Stimulated activated CD4-positive, alpha-beta T cell treated with anti-CD3 and anti-CD28 coated beads, Interleukin-15, amount 100 ng/mL, for 24 hours (primary cell): ENCODE measurements around the gene CACHD1.
"Not testable (repeated sequence)": the region's sequence is repeated elsewhere in the genome, so short reads cannot be mapped to it uniquely, and the experiment has no call there.

Experiments used
- DNase-seq: peaks from one replicate; pipeline ENCODE4 v3.0.0-alpha.2; 2020

CACHD1 gene

GRCh38 chr1:64598100-64598571 is 128.2 kb downstream of the CACHD1 start:
- DNase-seq = no peak

GRCh38 chr1:64599242-64599641 is 129.3 kb downstream of the CACHD1 start:
- no peak for DNase-seq

DNA sequence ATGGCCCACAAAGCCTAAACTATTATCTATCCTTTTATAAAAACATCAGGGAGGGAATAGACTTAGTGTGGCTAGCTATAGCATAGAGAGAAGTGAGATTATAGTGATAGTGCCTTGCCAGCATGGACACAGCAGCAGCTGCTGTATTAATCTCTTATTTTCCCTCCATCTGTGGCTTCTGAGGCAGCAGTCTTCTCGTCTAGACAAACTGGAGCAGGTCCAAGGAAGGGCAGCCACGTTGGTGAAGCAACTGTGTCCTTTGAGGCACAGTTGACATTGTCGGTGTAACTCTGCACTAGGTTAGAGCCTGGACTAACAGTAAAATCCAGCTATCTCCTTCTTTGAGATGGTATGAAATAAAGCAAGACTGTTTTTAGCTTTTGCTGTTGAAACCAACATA is 131.3 kb downstream of the CACHD1 start:
- DNase-seq = no peak

- no peak for DNase-seq
These were observed 138.2 kb downstream of the CACHD1 start for GRCh38 chr1:64608005-64608650.

- DNase-seq = no peak
These were observed 138.7 kb downstream of the CACHD1 start for GRCh38 chr1:64608651-64609048.

DNA sequence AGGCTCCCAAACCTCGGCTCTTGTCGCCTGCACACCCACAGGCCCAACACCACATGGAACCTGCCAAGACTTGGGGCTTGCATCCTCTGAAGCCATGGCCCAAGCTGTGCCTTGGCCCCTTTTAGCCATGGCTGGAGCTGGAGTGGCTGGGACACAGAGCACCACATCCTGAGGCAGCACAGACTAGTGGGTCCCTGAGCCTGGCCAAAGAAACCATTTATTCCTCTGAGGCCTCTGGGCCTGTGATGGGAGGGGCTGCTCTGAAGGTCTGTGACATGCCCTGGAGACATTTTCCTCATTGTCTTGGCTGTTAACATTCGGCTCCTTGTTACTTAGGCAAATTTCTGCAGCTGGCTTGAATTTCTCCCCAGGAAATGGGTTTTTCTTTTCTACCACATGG is 141.0 kb downstream of the CACHD1 start:
- not testable (repeated sequence) for DNase-seq

GRCh38 chr1:64616039-64616438 is 146.1 kb downstream of the CACHD1 start:
- DNase-seq = no peak

DNA sequence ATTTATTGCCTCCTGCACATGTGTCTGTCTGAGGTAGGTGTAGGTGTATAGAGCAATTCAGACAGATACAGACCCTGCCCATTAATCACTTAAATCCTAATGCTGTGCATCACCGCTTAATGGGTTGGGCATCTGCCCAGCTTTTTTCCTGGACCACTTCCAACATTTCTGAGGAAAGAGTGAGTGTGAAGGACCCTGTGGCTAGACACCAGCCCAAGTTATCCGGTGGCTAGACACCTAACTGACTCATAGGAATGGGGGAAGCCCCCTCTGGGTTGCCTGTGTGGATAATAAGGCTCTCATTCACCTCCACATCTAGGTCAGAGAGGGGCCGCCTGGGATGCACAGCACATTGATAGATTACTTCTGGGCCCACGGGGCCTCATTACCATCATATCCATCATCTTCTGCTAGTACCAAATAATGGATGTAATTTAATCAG is 153.8 kb downstream of the CACHD1 start:
- peak; percentile 35 for DNase-seq

GRCh38 chr1:64624218-64624713 is 154.3 kb downstream of the CACHD1 start:
- no peak for DNase-seq

DNA sequence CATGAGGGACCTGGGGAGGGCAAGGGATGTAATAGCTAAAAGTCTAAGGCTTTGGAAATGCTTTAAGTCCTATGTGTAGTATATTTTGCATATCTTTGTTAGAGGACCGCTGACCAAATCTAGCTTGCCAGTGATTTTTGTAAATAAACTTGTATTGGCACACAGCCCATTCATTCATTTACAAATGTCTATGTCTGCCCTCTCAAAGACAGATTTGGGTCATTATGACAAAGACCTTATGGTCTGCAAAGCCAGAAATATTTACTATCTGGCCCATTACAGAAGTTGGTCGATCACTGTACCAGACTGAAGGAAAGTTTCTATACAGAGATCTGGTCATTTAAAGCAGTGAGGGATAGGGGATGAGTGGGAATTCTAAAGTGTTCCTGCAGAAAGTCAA is 154.9 kb downstream of the CACHD1 start:
- no peak for DNase-seq

GRCh38 chr1:64630611-64631010 is 160.7 kb downstream of the CACHD1 start:
- DNase-seq = no peak

DNA sequence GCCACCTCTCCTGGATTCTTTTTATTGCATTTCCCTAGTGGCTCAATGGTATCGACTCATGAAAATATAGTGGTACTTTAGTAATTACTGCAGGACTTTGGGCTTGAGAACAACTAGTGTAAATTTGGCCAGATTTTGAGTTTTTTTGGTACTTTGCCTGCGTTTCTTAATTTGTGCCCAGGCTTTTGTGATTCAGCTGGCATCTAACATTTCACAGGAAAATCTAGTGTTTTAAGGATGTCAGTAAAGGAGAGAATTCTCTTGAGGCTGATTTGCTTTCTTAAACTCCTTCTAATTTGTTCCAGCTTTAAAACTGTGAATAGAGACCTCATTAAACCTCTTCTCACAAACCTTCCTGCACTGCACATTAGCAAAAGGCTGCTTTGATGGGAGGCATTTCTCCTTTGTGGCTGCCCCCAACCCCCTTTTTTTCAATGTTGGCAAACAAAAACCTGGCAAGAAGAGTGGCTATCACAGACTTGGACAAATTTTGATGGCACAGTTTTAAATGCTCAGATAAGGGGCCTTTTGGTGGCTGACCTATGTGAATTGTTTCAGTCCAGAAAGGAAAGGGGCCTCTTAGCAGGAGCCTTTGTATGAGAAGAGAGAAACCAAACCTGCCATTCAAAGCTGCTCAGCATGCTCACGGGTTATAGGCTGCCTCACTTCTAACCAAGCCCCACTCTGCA is 161.6 kb downstream of the CACHD1 start:
- no peak for DNase-seq

DNA sequence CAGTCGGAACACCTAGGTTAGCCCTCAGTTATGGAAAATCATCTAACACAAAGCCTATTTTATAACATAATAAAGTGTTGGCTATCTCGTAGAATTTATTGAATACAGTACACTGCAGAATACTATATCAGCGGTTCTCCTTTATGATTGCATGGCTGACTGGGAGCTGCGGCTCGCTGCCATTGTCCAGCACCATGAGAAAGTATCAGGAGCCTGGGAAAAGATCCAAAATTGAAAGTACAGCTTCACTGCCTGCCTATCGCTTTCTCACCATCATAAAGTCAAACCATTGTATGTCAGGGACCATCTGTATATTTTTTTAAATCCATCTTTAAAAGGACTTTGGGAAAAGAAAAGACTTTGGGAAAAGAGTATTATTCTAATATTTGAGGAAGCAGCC is 163.0 kb downstream of the CACHD1 start:
- DNase-seq = no peak

- DNase-seq = no peak
These were observed 175.8 kb downstream of the CACHD1 start for GRCh38 chr1:64645735-64646134.

DNA sequence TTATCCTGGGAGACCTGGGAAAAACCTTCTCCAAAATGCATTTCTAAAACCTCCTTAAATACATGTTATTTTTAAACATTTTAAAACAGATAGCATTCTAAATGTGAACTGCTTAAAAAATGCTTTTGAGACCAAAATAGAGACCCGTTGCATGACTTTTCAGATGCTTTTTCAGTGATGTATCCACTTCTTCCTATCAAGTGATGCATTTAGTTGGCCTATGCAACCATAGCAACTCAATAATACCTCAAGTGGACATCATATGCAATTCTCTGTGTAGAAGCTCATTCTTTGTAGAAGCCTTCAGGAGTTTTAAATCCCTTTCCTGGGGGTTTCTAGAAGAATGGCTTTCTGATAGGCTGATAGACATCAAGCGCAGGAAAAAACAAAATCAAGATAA is 180.5 kb downstream of the CACHD1 start:
- no peak for DNase-seq

DNA sequence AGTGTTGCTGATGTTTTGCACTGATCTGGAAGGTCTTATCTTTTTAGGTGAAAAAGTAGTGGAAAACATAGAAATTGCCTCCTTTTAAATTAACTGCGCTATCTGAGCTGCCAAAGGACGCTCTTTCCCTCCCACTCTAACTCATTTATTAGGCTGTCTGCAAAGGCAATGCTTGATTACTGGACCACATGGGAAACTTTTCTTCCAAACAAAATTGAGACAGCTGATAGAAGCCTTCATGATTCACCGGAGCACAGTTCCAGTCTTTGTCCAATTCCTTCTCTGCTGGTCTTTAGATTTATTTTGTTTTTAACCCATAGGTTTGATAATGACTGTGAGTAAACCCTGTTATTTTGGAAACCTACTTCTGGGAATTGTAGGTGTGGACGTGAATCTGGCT is 181.9 kb downstream of the CACHD1 start:
- no peak for DNase-seq

GRCh38 chr1:64653466-64653865 is 183.5 kb downstream of the CACHD1 start:
- DNase-seq = no peak

- no peak for DNase-seq
These were observed 184.8 kb downstream of the CACHD1 start for GRCh38 chr1:64654519-64655341.

- no peak for DNase-seq
These were observed 185.9 kb downstream of the CACHD1 start for GRCh38 chr1:64655861-64656260.

DNA sequence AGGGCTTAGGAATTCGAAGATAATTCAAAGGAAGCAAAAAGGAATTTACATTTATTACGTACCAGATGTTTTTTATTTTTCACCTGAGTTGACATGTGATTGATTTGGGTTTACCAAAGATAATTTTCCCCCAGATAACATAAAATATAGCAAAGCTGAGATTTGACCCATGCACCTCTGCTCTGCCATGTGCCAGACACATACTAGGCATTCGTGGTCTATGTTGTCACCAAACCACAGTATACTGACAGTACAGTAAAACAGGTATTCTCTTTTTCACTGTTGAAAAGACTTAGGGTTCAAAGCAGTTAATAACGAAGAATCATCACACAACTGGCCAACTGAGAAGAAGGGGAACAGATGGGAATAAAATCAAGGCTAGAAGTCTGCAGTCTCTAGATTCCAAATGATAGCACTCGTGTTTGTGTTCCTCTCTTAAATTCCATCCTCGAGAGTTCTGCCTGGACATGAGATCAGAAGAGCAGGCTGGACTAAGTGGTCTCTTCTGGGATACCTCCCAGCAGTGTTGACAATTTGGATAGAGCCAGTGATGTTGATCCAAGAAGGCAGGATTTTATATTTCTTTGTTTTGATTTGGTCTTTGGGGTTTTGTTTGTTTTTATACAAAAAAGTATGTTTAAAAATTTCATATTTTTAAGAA is 189.7 kb downstream of the CACHD1 start:
- no peak for DNase-seq

- peak; percentile 25 for DNase-seq
These were observed 193.7 kb downstream of the CACHD1 start for GRCh38 chr1:64663668-64664067.

DNA sequence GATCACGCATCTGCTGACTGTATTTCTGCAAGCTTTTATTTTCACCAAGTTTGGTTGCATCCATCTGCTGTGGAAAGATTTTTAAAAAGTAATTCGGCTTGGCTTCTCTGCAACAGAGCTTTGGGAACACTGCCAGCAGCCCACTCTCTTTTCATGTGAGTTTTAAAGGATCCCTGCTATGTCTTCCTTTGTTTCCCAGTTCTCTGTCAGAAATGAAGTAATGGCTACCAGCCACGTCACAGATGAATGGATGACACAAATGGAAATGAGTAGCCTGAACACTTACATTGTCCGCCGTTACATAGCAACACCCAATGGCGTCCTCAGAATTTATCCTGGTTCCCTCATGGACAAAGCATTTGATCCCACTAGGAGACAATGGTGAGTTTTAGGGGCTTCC is 194.4 kb downstream of the CACHD1 start:
- DNase-seq = no peak

- DNase-seq = no peak
These were observed 199.3 kb downstream of the CACHD1 start for GRCh38 chr1:64669098-64669675.
